ENCODE measurements around the gene LRRC4C.

LRRC4C gene

DNA sequence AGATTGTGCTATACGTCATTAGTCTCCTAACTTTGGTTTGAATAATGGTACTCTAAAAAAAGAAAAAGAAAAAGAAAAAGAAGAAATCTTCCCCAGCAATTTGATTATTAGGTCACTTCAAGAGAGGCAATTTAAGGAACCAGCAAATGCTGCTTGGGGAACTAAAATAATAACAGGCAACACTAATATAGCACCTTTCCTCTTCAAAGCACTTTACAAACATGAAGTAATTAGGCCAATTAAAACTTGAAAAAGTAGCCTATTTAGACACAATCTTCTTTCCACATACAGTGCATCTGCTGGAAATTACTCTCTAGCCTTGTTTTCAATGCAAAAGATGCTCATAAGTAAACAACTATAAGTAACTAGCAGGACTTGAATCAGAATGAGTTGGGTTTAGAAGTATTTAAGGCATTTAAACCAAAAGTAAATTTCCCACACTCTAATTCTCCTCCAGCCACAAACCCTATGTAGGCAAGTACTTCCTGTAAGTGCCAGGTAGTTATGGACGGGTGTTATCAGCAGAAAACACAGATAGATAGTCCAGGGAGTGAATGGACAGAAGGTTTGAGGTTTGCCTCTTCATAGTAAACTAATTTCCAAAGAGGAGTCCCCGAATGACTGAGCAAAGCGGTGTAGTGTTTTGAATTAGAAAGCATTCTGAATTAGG lies 44.5 kb downstream of the LRRC4C start:
- no peak for DNase-seq

DNA sequence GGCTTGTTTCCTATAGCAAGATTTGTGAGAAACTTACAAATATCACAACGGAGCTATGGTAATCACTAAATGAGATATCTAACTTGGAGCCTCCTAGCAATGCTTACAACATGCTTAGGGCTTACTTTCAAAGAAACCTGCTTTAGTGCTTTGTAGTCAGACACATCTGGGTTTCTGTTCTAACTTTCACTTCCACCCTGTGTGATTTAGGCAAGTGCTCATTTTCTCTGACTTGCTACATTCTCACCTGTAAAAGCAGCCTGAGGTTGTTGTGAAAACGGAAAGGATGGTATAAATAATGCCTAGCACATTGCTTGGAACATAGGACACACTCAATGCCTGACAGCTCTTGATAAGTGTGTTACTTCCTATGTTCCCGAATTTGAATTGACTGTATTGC lies 45.6 kb downstream of the LRRC4C start:
- no peak for DNase-seq

DNA sequence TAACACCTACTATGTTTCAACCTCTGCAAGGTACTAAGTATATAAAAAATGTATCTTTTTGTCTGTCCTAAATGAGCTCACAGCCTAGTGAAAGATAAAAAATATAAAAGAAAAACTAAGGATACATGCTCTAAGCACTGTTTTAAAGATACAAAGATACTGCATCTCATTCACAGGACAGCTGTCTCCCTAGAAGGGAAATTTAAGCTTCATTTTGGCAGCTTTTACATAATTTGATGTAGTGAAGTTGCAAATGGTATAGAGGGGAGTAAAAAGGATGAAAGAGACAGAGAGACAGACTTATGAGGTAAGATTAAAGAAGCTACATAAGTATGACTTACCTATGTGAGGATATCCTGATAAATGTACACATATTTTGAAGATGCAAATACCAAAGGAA lies 53.6 kb downstream of the LRRC4C start:
- DNase-seq, result no peak

DNA sequence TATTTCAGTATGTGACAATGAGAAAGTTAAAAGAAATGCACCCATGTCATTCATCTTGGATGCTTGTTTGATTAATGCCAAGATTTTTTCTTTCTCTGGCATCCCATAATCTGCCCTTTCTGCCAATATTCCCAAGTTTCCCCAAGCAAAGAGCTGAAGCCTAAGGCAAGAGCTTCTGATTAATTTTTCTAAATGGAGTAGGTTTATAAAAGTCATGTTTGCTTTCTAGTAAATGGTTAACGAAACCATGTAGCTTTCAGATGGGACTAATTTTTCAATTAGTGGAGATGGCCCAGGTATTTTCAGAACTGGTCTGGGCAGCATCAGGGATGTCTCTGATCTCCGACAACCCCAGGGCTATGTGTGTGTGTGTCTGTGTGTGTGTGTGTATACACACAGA lies 55.3 kb downstream of the LRRC4C start:
- no peak for DNase-seq

DNA sequence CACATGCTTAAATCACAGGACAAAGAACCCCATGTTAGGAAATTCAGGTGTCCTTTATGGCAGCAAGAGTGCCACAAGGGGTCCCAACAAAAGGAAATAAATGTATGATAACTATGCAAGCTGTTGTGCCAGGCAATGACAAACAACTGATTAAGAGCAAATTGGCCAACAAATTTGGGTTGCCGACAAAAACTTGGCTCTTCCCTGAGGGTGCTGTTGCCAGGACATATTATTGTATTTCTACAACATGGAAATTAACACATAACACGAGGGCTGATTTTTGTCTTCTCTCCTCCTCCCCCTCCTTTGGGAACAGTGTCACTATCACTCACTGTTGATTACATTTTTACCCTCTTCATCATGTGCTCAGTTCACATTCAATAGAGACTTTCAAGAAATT lies 56.0 kb downstream of the LRRC4C start:
- DNase-seq, result no peak

DNA sequence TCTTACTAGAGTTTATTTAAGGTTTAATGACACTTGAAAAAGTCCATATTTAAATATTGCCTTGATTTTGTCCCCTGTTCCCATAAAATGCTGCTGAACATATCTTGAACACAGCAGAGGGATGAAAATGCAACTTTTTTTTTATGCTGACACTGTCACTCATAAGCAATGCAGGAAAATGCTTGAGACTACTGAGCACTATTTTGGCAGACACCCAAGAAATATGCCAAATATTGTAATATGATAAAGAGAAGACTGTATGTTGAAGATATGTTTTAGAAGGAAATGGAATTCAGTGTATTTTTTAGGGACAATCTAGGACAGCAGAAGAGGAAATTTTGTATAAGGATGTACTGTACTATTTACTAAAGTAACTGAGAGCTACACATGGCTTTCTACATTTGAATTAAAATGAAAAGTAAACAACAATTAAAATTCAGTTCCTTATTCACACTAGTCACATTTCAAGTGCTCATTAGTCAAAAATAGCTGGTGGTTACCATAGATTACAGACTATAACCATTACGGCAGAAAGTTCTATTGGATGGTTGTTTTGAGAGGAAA lies 58.6 kb downstream of the LRRC4C start:
- DNase-seq, result no peak

DNA sequence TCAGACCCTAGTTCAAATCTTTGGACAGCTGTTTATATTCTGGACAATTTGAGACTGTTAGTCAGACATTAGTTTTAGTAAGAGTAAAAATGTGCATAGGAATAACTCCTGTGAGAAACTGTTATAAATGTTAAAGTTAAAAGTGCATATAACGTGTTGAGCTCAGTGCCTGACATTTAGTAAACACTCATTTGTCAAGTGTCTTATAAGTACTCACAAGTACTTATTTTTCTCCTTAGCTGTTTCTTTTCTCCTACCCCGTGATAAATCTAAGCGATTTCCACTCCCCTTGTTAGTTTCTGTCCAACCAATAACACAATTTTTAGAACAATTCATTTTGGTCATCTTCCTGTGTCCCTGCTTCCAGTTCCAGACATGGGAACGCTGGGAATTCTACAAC lies 59.3 kb downstream of the LRRC4C start:
- no peak for DNase-seq

DNA sequence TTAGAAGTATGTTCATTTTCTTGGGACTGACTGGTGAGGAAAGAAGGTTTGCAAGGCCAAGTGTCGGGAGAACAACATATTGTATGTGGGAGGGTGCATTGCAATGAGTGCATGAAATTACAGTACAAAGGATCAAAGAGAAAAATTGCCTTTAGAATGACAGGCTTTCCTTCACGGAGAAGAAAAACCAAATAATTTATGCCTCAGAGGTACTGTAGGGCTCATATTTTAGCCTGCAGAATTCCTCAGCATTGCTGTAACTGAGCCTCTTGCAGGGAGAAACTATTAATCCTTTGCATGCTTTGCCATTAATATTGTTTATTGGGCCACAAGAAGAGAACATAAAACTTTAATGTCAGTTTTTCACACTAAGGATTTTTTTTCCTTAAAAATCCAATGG lies 60.1 kb downstream of the LRRC4C start:
- DNase-seq, result no peak

DNA sequence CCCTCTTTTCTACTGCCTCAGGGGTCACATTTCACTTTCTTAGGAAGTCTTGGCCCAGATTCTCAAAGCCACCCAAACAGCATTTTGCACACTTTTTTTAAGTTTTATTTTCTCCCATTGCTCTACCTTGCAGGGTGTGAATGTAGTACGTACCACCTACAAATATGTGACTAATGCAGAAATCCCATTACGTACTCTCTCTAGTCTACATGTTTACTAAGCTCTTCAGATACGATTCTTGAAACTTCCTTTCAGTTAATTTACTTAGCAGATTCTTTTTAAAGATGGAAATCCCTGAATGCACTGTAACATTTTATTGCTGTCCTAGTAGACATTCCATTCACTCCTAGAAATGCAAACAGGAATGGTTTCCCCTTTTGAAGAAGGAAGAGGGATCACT lies 61.3 kb downstream of the LRRC4C start:
- DNase-seq, result no peak

DNA sequence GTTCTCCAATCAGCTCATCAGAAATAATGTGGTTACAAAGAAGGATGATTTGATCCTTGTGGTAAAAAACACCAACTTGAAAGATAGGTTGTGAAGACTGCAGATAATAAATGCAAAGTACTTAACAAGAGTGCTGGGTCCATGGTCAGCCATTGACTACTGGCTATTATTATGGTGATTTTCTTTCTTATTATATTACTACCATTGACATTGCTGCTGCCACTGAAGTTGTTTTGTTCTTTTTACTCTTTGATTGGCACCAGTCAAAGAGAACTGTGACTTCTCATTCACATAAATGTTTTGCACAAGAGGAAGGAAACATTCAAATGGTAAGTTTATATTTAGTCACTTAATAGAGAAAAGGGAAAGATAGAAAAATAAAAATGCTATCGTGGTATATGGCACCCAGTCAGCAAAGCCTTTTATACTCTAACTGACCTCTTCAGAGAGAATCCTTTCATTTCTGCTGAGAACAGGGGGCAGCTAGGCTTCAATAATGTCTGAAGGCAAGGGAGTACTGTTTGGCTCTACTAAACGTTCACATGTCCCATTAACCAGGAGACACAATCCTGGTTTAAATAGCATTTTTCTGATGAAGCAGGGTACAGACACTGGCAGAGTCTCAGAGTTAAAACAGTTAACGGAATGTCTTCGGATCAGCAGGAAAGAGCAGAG lies 64.8 kb downstream of the LRRC4C start:
- DNase-seq, result no peak

DNA sequence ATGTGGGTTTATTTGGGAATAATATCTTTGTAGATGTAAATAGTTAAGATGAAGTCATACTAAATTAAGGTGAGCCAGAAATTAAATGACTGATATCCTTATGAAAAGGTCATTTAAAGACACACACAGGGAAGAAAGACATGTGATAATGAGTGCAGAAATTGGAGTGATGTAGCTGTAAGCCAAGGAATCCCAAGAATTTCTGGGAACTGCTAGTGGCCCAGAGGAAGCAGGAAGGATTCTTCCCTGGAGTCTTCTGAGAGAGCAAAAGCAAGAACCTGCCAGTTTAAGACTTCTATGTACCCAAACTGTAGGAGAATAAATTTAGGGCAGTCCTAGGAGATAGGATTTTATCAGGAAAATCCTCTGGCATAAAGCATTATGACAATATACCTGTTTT lies 66.9 kb downstream of the LRRC4C start:
- DNase-seq, result no peak

DNA sequence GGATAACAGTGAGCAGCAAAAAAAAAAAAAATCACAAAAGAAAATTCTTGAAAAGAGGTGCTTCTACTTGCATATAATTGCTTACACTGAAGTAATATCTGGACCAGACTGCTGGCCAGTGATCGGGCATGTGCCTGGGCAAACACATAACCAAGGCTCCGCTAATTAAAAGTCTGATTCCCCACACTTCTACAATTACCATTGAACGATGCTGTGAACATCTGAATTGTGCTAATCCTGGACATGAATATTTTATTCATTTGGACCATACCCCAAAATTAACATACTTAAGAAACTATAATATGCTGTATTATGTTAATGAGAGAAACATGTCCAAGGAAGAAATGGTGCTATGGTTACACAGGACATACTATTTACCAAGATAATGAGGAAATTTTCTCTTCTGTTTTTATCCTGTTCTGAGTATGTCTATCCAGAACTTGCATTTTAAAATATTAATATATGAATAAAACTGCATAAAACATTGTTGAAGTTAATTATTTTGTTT lies 69.8 kb downstream of the LRRC4C start:
- DNase-seq, result no peak

DNA sequence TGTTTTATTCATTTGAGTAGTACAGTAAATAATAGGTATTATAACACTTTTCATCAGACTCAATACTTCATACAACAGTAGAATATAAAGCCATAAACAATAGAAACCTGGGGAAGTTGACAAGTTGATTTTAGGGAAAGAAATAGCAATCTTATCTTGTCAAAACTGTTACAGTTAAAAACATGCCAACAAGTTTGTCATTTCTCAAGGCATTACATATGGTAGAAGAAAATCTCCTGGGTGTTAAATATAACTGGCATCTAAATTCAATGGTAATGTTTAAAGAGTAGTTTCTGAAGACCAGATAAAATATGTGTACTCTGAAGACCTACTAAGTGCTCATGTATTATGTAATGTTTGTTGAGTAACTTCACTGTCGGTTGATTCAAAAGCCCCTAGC lies 75.1 kb downstream of the LRRC4C start:
- DNase-seq, result no peak

DNA sequence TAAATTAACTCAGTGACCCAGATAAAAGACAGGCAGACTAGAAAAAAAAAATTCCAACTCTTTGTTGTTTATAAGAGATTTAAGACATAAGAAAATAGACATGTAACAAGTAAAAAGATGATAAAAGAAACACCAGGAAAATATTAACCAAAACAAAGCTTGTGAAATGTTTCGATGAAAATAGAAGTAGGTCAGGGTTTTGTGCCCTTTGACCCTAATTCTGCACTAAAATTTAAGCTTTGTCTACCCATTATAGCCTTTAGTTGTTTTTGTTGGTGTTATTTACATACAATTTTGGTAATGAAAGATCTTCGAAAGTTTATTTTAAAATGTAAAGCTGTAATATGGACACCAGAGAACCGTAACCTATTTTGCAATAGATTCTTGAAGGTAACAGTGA lies 75.7 kb downstream of the LRRC4C start:
- DNase-seq, result no peak

DNA sequence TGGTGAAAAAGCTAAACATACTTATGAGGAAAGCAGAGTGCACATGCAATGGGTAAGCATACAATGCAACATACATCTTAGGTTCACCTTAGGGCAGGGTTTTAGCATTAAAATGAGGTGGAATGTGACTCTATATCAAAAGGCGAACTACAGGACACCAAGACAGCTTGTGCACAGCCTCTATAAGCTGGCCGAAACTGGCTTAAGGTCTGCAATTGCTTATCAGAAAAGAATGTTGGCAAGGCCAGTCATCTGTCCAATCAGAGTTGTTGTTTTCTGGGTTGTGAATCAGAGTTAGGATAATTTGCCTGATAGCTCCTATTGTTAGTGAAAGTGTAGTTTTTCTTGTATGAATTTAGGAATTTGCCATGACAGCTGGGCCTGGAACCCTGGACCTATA lies 76.5 kb downstream of the LRRC4C start:
- no peak for DNase-seq

DNA sequence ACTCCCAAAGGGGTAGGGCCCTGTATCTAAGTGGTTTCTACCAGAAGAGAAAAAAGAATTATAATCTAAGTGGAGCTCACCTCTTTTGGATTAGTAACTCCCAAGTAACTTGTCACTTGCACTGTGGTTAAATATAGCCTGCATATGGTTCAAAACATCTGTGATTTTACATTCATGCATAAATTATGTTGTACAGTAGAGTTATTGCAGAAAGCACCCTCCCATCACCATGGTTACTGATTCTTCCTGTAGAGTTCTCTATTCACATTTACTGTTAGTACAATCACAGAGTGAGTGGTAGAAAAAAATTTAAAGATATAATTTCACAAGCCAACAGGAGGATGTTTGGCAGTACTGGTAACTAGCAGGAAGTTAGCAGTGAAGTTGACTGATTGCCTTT lies 80.4 kb downstream of the LRRC4C start:
- no peak for DNase-seq

DNA sequence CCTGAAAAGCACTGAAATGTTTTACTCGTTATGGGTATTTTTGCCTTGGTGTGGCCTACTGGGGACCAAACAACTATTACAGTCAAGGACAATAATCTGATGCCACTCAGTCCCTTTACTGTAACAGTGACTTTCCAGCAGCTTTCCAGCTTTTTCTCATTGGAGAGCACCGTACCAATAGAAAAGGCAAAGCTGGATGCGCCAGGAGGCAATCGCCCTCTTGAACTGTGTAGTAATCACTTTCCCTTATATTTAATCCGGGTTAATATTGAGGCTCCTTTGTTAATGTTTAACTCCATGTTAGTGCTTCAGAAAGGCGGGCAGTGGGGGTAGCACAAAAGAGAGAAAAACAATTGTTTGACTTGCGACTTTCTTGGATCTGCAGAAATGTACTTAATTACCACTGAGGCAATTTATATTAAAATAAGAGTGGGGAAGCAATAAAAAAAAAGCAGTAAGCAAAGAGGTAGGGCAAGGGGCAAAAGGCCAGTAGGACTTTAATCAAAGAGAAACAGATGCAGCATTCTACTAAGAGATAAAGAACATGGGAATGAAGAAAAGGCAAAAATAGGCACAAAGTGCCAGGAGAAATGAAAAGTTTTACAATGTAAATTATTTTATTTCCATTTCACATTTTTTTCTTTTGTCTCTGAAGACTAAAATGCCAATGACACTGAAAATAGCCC lies 81.6 kb downstream of the LRRC4C start:
- no peak for DNase-seq

DNA sequence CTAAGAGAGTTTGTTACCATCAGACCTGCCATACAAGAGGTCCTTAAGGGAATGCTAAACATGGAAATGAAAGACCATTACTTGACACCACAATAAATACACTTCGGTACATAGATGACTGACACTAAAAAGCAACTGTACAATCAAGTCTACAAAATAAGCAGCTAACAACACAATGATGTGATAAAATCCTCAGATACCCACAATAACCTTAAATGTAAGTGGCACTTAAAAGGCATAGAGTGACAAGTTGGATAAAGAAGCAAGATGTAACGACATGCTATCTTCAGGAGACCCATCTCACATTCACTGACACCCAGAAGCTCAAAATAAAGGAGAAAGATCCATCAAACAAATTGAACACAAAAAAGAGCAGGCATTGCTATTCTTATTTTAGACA lies 107.6 kb downstream of the LRRC4C start:
- DNase-seq, result no peak

DNA sequence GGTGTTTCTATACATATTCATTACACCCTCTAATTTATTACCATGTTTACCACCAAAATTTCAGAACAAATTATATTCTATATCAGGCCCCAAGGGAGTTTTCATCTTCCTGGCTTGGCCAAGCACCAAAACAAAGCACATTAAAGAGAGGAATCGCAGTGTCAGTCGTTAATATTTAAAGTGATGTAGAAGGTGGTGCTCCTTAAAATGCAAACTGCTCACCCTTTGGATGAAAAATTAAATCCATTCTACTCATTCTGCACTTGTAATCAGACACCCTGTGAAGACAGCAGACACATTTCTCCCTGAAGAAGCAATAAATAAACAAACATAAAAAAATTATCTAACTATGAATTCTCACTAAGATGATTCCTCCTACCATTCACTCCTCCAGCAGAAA lies 113.4 kb downstream of the LRRC4C start:
- DNase-seq, result no peak

DNA sequence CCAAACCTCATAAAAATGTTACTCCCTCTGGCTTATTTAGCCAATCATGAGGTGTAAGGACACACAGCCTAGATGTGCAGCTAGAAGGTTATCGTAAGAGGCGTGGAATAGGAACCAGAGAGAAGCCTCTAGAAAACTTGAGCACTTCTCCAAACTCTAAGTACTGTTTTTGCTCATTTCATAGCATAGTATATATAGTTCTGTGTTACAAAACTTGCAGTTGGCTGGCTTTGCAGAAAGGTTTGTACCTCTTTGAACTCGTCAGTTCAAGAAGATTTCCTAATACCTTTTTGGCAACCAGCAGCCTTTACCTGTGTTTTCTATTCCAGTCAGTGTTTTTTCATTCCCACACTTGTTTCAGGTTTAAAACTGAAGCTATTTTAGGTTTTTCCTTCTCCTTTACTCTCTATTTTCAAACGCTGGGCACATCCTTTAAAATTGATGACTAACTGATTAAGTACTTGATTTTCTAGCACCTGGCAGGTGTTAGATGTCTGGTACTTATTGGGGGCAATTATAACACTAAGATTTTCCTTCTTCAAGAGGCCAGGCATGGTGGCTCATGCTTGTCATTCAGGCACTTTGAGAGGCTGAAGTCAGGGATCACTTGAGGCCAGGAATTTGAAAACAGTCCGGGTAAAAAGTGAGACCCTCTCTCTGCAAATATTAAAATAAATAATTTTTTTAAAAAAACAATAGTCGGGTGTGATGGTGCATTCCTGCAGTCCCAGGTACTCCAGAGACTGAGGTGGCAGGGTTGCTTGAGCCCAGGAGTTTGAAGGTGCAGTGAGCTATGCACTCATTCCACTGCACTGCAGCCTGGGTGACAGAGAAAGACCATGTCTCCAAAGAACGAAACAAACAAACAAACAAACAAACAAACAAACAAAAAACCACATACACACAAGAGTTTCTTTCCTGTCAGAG lies 125.2 kb downstream of the LRRC4C start:
- DNase-seq, result no peak

DNA sequence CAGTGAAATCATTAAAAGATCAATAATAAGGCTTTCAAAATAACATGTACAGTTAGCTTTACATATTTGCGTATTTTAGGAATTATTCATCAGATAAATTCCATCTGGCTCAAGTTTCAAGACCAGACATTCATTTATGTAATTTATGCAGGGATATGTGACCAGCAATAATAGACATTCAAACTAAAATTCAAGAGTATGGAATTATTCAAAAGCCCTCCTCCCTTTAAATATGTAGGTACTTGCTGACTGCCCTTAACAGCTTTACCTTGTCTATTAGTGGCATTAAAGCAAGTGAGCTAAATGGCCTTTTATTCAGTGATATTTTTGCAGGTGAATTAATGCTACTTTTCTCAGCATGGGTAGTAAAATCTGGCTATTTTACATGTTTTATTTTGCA lies 126.1 kb downstream of the LRRC4C start:
- DNase-seq, result no peak

DNA sequence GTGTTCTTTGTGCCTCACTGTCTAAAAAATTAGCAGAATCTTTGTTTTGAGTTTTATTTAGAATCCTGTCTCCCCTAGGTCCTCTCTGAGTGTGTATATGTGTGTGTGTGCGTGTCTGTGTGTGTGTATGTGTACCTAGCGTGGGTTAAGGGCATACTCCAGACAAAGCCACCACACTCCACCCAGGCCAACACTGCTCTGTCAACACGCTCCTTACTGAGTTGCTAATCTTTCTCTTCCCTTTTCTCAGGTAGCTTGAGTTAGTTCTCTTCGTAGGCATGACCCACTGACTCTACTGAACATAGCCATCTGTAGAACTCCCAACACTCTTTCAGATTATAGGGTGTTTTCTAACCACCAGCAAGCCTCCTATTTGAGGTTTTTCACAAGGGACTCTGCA lies 131.1 kb downstream of the LRRC4C start:
- no peak for DNase-seq

DNA sequence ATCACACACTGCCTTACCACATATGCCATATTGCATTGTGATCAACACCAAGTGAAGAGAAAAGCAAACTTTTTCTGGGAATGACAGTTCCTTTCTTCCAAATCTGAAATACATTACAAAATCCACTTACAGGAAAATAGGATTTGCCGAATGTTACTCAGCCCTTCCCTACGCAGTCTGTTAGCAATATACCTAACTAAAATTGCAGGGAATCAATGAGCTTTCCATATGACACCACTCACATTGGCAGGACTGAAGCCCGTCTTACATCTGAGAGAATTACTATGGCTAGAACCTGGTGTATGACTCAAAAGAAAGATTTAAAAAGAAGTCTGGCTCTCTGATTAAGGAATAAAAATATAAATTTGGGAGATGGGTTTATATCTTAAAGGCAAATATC lies 136.0 kb downstream of the LRRC4C start:
- DNase-seq, result no peak

All from CD4-positive, alpha-beta T cell treated with Interleukin-10 for 1 hour (primary cell).